T-helper 2 cell treated with Interferon-gamma antibody and Interleukin-4, amounts not matched to agents 5 μg/mL and 100 μg/mL, for 36 hours (primary cell): ENCODE measurements around the gene POU1F1.
"Not testable (repeated sequence)": the region's sequence is repeated elsewhere in the genome, so short reads cannot be mapped to it uniquely, and the experiment has no call there.

Experiments
- DNase-seq: peaks from one replicate; pipeline ENCODE4 v3.0.0; 2021; ENCODE audit warnings: low spot score
- H3K27ac Mint-ChIP-seq: one replicate; pipeline ENCODE4 v1.8.0; 2021; ENCODE audit warnings: mild to moderate bottlenecking, mixed read lengths
- H3K27me3 Mint-ChIP-seq: one replicate; pipeline ENCODE4 v1.8.0; 2021; ENCODE audit warnings: low read depth, mixed read lengths
- H3K36me3 Mint-ChIP-seq: one replicate; pipeline ENCODE4 v1.8.0; 2021; ENCODE audit warnings: low read depth, mixed read lengths
- H3K4me1 Mint-ChIP-seq: one replicate; pipeline ENCODE4 v1.8.0; 2021; ENCODE audit warnings: low read depth, mixed read lengths
- H3K4me3 Mint-ChIP-seq: one replicate; pipeline ENCODE4 v1.8.0; 2022; ENCODE audit warnings: mild to moderate bottlenecking, moderate library complexity, mixed read lengths
- H3K9me3 Mint-ChIP-seq: one replicate; pipeline ENCODE4 v1.8.0; 2021; ENCODE audit warnings: mixed read lengths

POU1F1 gene

GRCh38 chr3:87272718-87273341 lies 3.6 kb downstream of the POU1F1 start:
- Mint-ChIP-seq H3K27me3 (no peaks in the 10 kb centered on the region), H3K4me1 (peaks cover 41% of the 10 kb centered on the region), H3K27ac (no peak overlapping the region), H3K4me3 (no peak overlapping the region), H3K9me3 (no peaks in the 10 kb centered on the region), H3K36me3 (peaks cover 2% of the 10 kb centered on the region)
- DNase-seq, result no peak

DNA sequence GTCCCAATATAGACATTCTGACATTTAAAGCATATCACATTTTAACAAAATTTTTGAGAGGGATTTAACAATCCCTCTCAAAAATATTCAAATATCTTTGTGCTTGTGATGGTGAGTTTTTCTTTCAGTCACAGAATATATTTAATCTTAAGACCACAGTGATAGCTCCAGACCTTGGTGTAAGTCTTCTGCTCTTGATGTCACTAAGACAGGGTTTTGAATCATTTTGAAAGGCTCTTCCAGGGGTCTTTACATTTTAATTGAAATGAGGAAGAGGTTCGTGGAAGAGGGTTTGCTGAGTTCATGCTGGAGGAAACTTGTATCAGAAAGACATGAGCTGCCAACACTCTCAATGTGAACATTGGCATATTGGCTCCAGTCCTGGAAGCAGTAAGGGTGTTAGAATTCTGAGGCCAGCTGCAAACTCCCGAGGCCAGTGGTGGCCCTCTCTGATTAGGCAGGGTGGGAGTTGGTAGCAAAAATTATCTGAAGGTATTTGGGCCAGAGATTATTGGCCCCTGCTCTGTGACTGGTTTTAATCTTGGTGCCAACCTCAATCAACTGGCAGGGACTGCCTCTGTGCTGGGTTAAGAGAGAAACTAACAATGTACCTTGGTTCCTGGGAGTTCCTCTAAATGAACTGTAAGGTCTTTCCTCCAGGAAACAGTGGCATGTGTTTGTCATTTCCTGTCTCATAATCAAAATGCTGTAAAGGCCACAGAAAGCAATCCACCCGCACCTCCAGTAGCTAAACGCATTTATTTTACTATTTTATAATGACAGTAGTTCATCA lies 5.3 kb downstream of the POU1F1 start:
- Mint-ChIP-seq H3K4me1 (peaks cover 46% of the 10 kb centered on the region), H3K9me3 (no peaks in the 10 kb centered on the region), H3K36me3 (peaks cover 2% of the 10 kb centered on the region), H3K4me3 (peak overlapping the region; percentile 66), H3K27ac (peak overlapping the region; percentile 60), H3K27me3 (no peaks in the 10 kb centered on the region)
- no peak for DNase-seq

DNA sequence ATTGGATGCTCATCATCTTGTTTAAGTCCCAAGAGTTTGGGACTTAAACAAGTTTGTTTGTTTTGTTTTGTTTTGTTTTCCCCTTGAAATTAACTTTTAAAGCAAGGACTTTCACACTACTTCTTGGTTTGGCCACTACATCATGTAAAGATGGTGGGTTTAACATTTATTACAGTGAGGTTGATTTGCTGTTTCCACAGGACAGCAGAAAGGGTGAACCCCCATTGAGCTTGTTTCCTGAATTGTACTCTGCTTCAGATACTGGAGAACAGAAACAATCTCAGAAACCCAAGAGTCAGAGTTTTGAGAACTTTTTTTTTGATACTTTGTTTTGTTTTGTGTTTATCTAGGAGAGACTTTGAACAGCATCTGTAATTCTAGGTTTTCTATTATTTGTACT lies 6.7 kb downstream of the POU1F1 start:
- Mint-ChIP-seq H3K4me3 (peak overlapping the region; percentile 14), H3K4me1 (peaks cover 46% of the 10 kb centered on the region), H3K9me3 (no peaks in the 10 kb centered on the region), H3K27me3 (no peaks in the 10 kb centered on the region), H3K27ac (peak overlapping the region; percentile 60), H3K36me3 (peaks cover 2% of the 10 kb centered on the region)
- no peak for DNase-seq

DNA sequence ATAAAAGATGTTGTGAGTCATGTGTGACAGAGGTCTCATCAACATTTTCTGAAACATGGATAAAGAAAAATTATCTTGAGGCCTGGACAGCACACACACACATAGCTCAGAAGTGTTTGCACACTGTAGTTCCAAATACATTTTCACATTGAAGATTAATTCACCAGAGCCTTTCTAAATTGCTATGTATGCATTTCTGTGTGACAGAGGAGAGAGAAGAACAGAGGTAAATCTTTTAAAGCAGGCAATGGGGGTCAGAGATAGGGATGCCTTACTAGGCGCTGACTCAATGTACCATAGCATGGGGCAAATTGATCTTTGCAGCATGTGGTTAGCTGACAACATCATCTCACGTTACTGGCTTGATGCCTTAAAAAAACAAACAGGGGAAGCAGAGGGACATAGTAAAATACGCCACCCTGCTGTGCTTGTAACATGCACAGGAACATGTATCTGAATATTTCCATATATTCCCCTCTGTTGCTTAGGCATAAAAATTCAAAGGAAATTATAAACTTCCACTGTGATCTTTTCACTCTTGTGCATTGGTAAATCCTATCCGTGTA lies 7.7 kb downstream of the POU1F1 start:
- peaks cover 49% of the 10 kb centered on the region for H3K4me1 Mint-ChIP-seq
- peak overlapping the region; percentile 69 for H3K27ac Mint-ChIP-seq
- peaks cover 2% of the 10 kb centered on the region for H3K36me3 Mint-ChIP-seq
- no peaks in the 10 kb centered on the region for H3K9me3 Mint-ChIP-seq
- DNase-seq, result no peak
- H3K27me3 Mint-ChIP-seq, result peaks cover 5% of the 10 kb centered on the region
- H3K4me3 Mint-ChIP-seq, result peak overlapping the region; percentile 46

GRCh38 chr3:87267953-87268645 lies 8.3 kb downstream of the POU1F1 start:
- Mint-ChIP-seq H3K4me1 (peaks cover 47% of the 10 kb centered on the region), H3K4me3 (peak overlapping the region; percentile 46), H3K9me3 (no peaks in the 10 kb centered on the region), H3K27me3 (peaks cover 5% of the 10 kb centered on the region), H3K27ac (peak overlapping the region; percentile 69), H3K36me3 (peaks cover 2% of the 10 kb centered on the region)
- DNase-seq, result no peak

DNA sequence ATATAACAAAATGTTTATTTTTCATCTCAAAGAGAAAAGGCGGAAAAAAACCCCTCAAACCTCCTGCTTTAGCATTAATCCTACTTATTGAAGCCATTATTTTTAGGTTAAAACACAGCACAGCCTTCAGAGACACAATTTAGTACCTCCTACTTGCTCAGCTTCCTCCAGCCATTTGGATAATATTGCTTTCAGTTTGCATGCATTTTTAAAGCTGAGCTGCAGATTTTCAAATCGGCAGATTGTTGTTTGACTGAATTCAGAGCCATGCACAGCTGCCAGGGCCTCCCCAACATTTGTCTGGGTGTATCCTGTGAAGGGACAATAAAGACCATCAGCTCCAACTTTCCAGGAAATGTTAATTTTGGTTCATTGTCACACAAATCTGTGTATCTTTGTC lies 14.5 kb downstream of the POU1F1 start:
- H3K4me1 Mint-ChIP-seq, result peaks cover 8% of the 10 kb centered on the region
- no peaks in the 10 kb centered on the region for H3K36me3 Mint-ChIP-seq
- H3K27ac Mint-ChIP-seq, result no peak overlapping the region
- DNase-seq, result no peak
- no peak overlapping the region for H3K4me3 Mint-ChIP-seq
- H3K27me3 Mint-ChIP-seq, result peaks cover 8% of the 10 kb centered on the region
- H3K9me3 Mint-ChIP-seq, result no peaks in the 10 kb centered on the region

DNA sequence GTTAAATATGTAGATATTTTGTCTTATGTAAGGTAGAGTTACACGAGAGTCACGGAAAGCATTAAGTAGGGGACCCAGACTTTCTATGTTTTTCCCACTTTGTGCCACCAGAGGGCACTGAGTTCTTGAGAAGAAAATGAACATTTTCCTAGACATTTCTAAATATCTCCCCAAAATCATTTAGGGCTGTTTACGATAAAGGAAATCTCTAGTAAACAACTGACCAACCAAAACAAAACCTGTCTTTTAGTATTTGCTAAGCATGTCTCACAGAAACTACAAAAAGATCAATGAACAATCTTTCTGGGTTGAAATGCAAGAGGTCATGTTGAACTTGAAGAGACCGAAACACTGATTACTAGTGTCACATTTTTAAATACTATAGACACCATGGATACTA lies 16.1 kb downstream of the POU1F1 start:
- Mint-ChIP-seq H3K27me3 (peaks cover 8% of the 10 kb centered on the region), H3K36me3 (peaks cover 1% of the 10 kb centered on the region), H3K9me3 (no peaks in the 10 kb centered on the region), H3K4me3 (no peak overlapping the region), H3K4me1 (peaks cover 8% of the 10 kb centered on the region), H3K27ac (no peak overlapping the region)
- DNase-seq, result no peak

GRCh38 chr3:87250009-87250408 lies 26.4 kb downstream of the POU1F1 start:
- H3K36me3 Mint-ChIP-seq, result peaks cover 22% of the 10 kb centered on the region

GRCh38 chr3:87248831-87249230 lies 27.6 kb downstream of the POU1F1 start:
- DNase-seq, result no peak
- Mint-ChIP-seq H3K36me3 (peaks cover 21% of the 10 kb centered on the region), H3K27me3 (no peaks in the 10 kb centered on the region), H3K4me1 (no peaks in the 10 kb centered on the region), H3K27ac (no peak overlapping the region), H3K4me3 (no peak overlapping the region), H3K9me3 (no peaks in the 10 kb centered on the region)

More at GRCh38 chr3:87250009-87250408, 26.4 kb downstream of the POU1F1 start:
- H3K4me1 Mint-ChIP-seq, result no peaks in the 10 kb centered on the region
- DNase-seq, result no peak
- H3K27ac Mint-ChIP-seq, result no peak overlapping the region
- H3K27me3 Mint-ChIP-seq, result no peaks in the 10 kb centered on the region
- H3K4me3 Mint-ChIP-seq, result no peak overlapping the region
- no peaks in the 10 kb centered on the region for H3K9me3 Mint-ChIP-seq

GRCh38 chr3:87248231-87248630 lies 28.2 kb downstream of the POU1F1 start:
- not testable (repeated sequence) for H3K27me3 Mint-ChIP-seq, DNase-seq, H3K27ac Mint-ChIP-seq, H3K9me3 Mint-ChIP-seq, H3K4me3 Mint-ChIP-seq, H3K4me1 Mint-ChIP-seq
- H3K36me3 Mint-ChIP-seq, result peaks cover 15% of the 10 kb centered on the region

DNA sequence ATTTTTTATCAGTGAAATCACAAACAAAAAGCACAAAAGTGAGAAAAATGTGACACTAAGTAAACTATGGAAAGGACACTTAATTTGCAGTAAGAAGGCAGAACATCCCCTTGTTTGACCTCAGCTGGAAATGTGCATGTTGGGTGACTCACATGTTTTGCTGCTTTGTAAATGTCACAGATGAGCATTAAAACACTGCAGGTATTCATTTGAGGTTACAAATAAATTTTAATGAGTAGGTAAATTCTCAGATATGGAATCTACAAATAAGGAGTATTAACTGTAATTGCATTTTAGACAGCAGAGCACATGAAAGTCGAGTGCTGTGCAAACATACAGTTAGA lies 29.0 kb downstream of the POU1F1 start:
- no peak overlapping the region for H3K4me3 Mint-ChIP-seq
- H3K9me3 Mint-ChIP-seq, result no peaks in the 10 kb centered on the region
- H3K36me3 Mint-ChIP-seq, result peaks cover 17% of the 10 kb centered on the region
- H3K27me3 Mint-ChIP-seq, result no peaks in the 10 kb centered on the region
- H3K27ac Mint-ChIP-seq, result no peak overlapping the region
- H3K4me1 Mint-ChIP-seq, result no peaks in the 10 kb centered on the region
- no peak for DNase-seq

DNA sequence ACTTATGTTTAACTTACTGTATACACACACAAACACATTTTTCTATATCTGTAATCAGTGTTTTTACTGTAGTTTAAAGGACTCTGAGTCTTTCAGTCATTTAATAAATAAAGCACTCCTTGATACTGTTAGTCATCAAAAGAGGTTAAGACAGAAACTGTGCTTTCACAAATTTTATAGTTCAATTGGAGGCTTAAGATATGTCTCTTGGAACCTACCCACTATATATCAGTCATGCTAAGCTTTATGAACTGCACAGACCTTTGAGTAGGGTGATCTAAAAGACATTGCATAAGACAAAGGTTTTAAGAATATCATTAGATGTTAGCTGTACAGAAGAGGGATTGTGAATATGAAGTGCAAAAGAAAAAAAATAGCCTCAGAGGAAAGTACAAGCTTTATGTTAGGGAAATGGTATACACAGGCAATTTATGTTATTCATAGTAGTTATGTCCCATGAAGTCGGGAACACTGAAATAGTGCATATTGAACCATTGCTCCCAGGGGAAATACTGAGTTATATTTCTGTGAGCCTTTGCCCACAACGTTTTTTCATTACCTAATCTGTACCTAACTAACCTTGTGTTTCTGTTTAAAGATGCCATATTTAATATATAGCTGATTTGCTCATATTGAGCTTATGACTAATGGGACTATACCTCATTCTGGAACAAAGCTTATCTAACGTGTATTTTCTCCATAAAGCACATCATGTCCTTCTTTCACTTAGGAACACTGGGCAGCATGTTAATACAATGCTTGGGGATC lies 29.5 kb downstream of the POU1F1 start:
- Mint-ChIP-seq H3K27ac (no peak overlapping the region), H3K9me3 (no peaks in the 10 kb centered on the region), H3K36me3 (peaks cover 17% of the 10 kb centered on the region), H3K4me1 (no peaks in the 10 kb centered on the region), H3K4me3 (no peak overlapping the region), H3K27me3 (no peaks in the 10 kb centered on the region)
- no peak for DNase-seq

DNA sequence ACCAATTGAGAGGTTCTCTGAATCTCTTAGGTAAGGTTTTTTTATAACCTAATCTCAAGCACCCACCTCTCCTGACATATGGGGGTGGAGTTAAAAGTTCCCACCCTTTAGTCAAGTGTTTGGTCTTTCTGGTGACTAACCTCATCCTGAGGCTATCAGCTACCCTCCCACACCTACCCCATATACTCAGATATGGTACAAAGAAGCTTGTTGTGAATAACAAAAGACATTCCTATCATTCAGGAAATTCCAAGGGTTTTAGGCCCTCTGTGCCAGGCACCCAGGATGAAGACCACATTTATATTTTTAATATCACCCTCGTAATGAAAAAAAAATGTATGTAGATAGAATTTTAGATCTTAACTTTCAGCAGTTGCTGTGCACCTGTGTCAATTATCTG lies 40.3 kb downstream of the POU1F1 start:
- Mint-ChIP-seq H3K9me3 (no peaks in the 10 kb centered on the region), H3K4me1 (no peaks in the 10 kb centered on the region), H3K36me3 (peaks cover 6% of the 10 kb centered on the region), H3K27ac (no peak overlapping the region), H3K4me3 (no peak overlapping the region), H3K27me3 (no peaks in the 10 kb centered on the region)
- DNase-seq, result no peak
